Endothelial cell of umbilical vein (primary cell): ENCODE results near the gene PLBD2. TPM values are rescaled to one million over a fixed set of nuclear protein-coding genes. Genes with fewer than 3 reads are reported as not detected.

Source experiments
- BruUV-seq: library from RNA; stranded (reverse); fragments of 400-500 nt; replicated peaks from 2 replicates; lab custom pipeline; 2021; lab: Mats Ljungman, UMichigan
- CTCF ChIA-PET: fragments of 300-600, 350-600 bp; sonication (Branson Sonifier 250); formaldehyde crosslinking; loops from one replicate; lab custom pipeline; 2021; ENCODE audit warnings: antibody characterized with exemption, inconsistent platforms; lab: Charles Lee
- POLR2A ChIA-PET: fragments of 300-600, 350-600 bp; sonication (Branson Sonifier 250); formaldehyde crosslinking; loops from one replicate; lab custom pipeline; 2021; ENCODE audit warnings: antibody characterized with exemption, inconsistent platforms; lab: Charles Lee
- DNase-seq: peaks from one replicate; pipeline ENCODE4 v3.0.0-alpha.2; 2011; ENCODE audit warnings: low read depth, low spot score
- FAIRE-seq: peaks from 2 replicates; lab custom pipeline; 2011; peaks lifted over from hg19 to GRCh38; lab: Jason Lieb, UNC
- H2AFZ ChIP-seq: 2 replicates; pipeline ENCODE4 v1.6.0; 2012; ENCODE audit warnings: low read depth, low read length, control low read depth, inconsistent platforms
- H3K27ac ChIP-seq: 2 replicates; pipeline ENCODE4 v1.5.1; 2011; ENCODE audit warnings: low read depth, mild to moderate bottlenecking, control low read depth, low read length, moderate library complexity; ENCODE audit not compliant: insufficient read depth
- H3K27me3 ChIP-seq, 2 experiments: 2 replicates each; pipeline versions ENCODE4 v1.6.0 to v1.6.1; 2011; ENCODE audit warnings: low read length in 2 of 2, mixed read lengths in 1 of 2; ENCODE audit not compliant: control insufficient read depth in 2 of 2, insufficient read depth in 2 of 2
- H3K36me3 ChIP-seq, 2 experiments: 2 replicates in 1 of 2; 3 replicates in 1 of 2; pipeline ENCODE4 v1.5.1; 2011; ENCODE audit warnings: low read length in 2 of 2, mild to moderate bottlenecking in 1 of 2, moderate library complexity in 1 of 2; ENCODE audit not compliant: control insufficient read depth in 2 of 2, insufficient read depth in 2 of 2; ENCODE audit errors: extremely low read depth in 1 of 2
- H3K4me1 ChIP-seq: 3 replicates; pipeline ENCODE4 v1.5.1; 2011; ENCODE audit warnings: mild to moderate bottlenecking, low read length; ENCODE audit not compliant: control insufficient read depth, insufficient read depth; ENCODE audit errors: extremely low read depth
- H3K4me2 ChIP-seq: 2 replicates; pipeline ENCODE4 v1.6.1; 2011; ENCODE audit warnings: low read length, control low read depth, mixed read lengths; ENCODE audit not compliant: insufficient read depth
- H3K4me3 ChIP-seq, 3 experiments: fragments of 200-600 bp in 1 of 3; sonication (generic), shearing (Covaris generic) in 1 of 3; replicated peaks in 1 of 3; 2 replicates each; pipeline ENCODE4 v1.5.1; 2011 to 2016; ENCODE audit warnings: control low read depth in 3 of 3, low read length in 3 of 3, mild to moderate bottlenecking in 2 of 3, inconsistent platforms in 1 of 3, low read depth in 1 of 3, moderate library complexity in 1 of 3; ENCODE audit not compliant: insufficient read depth in 1 of 3
- H3K79me2 ChIP-seq: 2 replicates; pipeline ENCODE4 v1.6.0; 2012; ENCODE audit warnings: low read length, inconsistent platforms; ENCODE audit not compliant: control insufficient read depth, insufficient read depth
- H3K9ac ChIP-seq: replicated peaks from 2 replicates; pipeline ENCODE3; 2011; ENCODE audit warnings: low read length, control low read depth; ENCODE audit not compliant: insufficient read depth; ENCODE audit errors: extremely low read depth
- H3K9me1 ChIP-seq: replicated peaks from 3 replicates; pipeline ENCODE4 v1.6.0; 2011; ENCODE audit warnings: mild to moderate bottlenecking, low read length; ENCODE audit not compliant: control insufficient read depth, insufficient read depth; ENCODE audit errors: extremely low read depth
- H3K9me3 ChIP-seq: replicated peaks from 2 replicates; pipeline ENCODE4 v1.5.1; 2012; ENCODE audit warnings: low read length, inconsistent platforms; ENCODE audit not compliant: control insufficient read depth, insufficient read depth
- H4K20me1 ChIP-seq: replicated peaks from 2 replicates; pipeline ENCODE3; 2011; ENCODE audit warnings: mild to moderate bottlenecking, low read length; ENCODE audit not compliant: control insufficient read depth, insufficient read depth; ENCODE audit errors: extremely low read depth
- CTCF ChIP-seq, 2 donors: IDR thresholded peaks; 1 replicate in 1 of 2; 2 replicates in 1 of 2; pipeline ENCODE4 v1.5.1; 2011; ENCODE audit warnings: low read length in 2 of 2, mild to moderate bottlenecking in 2 of 2, moderate library complexity in 2 of 2, control low read depth in 1 of 2, inconsistent platforms in 1 of 2, low read depth in 1 of 2; ENCODE audit not compliant: insufficient read depth in 1 of 2; ENCODE audit errors: extremely low read depth in 1 of 2
- EZH2 ChIP-seq: IDR thresholded peaks from 2 replicates; pipeline ENCODE4 v1.6.1; 2012; ENCODE audit warnings: borderline replicate concordance, low read depth, mild to moderate bottlenecking, moderate library complexity, low read length, inconsistent platforms; ENCODE audit not compliant: severe bottlenecking
- FOS ChIP-seq: IDR thresholded peaks from 2 replicates; pipeline ENCODE4 v1.6.1; 2011; ENCODE audit warnings: mild to moderate bottlenecking, low read length, moderate library complexity, borderline replicate concordance; ENCODE audit not compliant: insufficient read depth
- GATA2 ChIP-seq: IDR thresholded peaks from 2 replicates; pipeline ENCODE4 v1.7.0; 2011; ENCODE audit warnings: low read depth, mild to moderate bottlenecking, moderate library complexity, mixed read lengths, low read length; ENCODE audit not compliant: insufficient read length, insufficient read depth
- JUN ChIP-seq: IDR thresholded peaks from 2 replicates; pipeline ENCODE4 v1.6.1; 2011; ENCODE audit warnings: borderline replicate concordance, low read depth; ENCODE audit not compliant: insufficient read length, insufficient read depth
- MAX ChIP-seq: IDR thresholded peaks from 2 replicates; pipeline ENCODE4 v1.6.1; 2011; ENCODE audit not compliant: insufficient read depth, insufficient read length
- MYC ChIP-seq: IDR thresholded peaks from one replicate; pipeline ENCODE4 v1.6.1; 2011; ENCODE audit warnings: mild to moderate bottlenecking, low read depth, low read length
- POLR2A ChIP-seq: IDR thresholded peaks from 2 replicates; pipeline ENCODE4 v1.6.1; 2012; ENCODE audit warnings: low read depth, mild to moderate bottlenecking, control low read depth, low read length
- POLR2AphosphoS5 ChIP-seq: IDR thresholded peaks from 2 replicates; pipeline ENCODE4 v1.6.1; 2012; ENCODE audit warnings: low read depth, mild to moderate bottlenecking, control low read depth, low read length, moderate library complexity; ENCODE audit not compliant: insufficient read depth
- dilution Hi-C: fragments of 300-500 bp; cut with MboI; formaldehyde crosslinking; loops from one replicate; pipeline ENCODE4 v1.15.0; 2019; ENCODE audit warnings: low sequenced_read_pairs; ENCODE audit not compliant: extremely low pct_ligation_motif_present
- intact Hi-C: fragments of 100-400 bp; cut with micrococcal nuclease; formaldehyde crosslinking; loops from one replicate; pipeline ENCODE4 v1.10.0; 2022
- polyA plus RNA-seq, 4 experiments: library from polyadenylated mRNA; depleted of rRNA in 3 of 4; stranded (reverse) in 3 of 4; unstranded in 1 of 4; fragments of >200 nt; gene quantifications; 2 replicates each; pipeline versions ENCODE4 v1.2.1 to v1.2.3, GENCODE V29; 2011 to 2012; ENCODE audit warnings: missing spikeins in 1 of 4
- total RNA-seq: library from RNA; stranded (reverse); gene quantifications from 2 replicates; pipeline ENCODE4 v1.2.3, GENCODE V29; 2021

PLBD2 gene
- total and polyA plus RNA-seq, 2 donors (not counting 3 experiments of a cell fraction or from before 2014, with no cell fraction given): 24.4 to 46.8 TPM

DNA sequence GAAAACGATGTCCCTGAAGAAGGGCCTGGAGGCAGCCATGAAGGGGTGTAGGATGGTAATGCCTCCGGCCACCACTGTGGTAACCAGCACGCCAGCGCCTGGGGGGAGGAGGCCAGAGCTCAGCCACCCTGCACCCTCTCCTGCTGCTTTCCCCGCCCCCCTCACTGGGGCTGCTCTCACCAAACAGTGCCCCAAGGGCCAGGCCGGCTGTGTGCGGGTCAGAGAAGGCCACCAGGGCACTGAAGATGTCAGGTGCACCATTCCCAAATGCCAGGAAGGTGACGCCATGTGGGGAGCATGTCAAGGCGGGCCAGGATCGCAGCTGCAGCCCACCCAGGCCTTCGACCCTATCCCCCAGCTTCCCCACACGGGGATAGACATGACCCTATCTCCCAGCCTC is 38.0 kb upstream of the PLBD2 start:
- Histone ChIP-seq H3K27me3 (no peaks in the 10 kb centered on the region), H3K36me3 (peaks cover 0 to 21% of the 10 kb centered on the region in 2 experiments), H3K27ac (no peak overlapping the region), H3K4me2 (no peak overlapping the region), H3K4me1 (no peaks in the 10 kb centered on the region), H3K79me2 (no peaks in the 10 kb centered on the region), H3K4me3 (no peak overlapping the region), H2AFZ (no peak overlapping the region), H3K9ac (no peak overlapping the region), H3K9me1 (no peaks in the 10 kb centered on the region), H3K9me3 (no peaks in the 10 kb centered on the region), H4K20me1 (no peaks in the 10 kb centered on the region)
- dilution Hi-C loops (no loop called here), intact Hi-C loops (no loop called here)
- ChIA-PET POLR2A (no interaction called here), CTCF (interaction anchor here (1.0 kb wide), 1 partner anchor 123 kb away, joined by 3 read pairs; no protein-coding TSS in a partner anchor)
- no TSS peak for BruUV-seq
- no peak for TF ChIP-seq FOS
- no peak for TF ChIP-seq POLR2AphosphoS5
- no peak for TF ChIP-seq CTCF (IDR thresholded peaks at IDR 0.05; ENCODE audit: extremely low read depth in 1 of 2, insufficient read depth in 1 of 2, low read depth in 1 of 2, low read length in 2 of 2)
- no peak for TF ChIP-seq MAX
- TF ChIP-seq POLR2A: no peak
- no peak for TF ChIP-seq MYC
- no peak for TF ChIP-seq JUN
- no peak for TF ChIP-seq EZH2
- no peak for TF ChIP-seq GATA2
- no peak for FAIRE-seq
- no peak for DNase-seq
